HG03575 (cell line): ENCODE measurements around the gene ACTR10.

Experiments used
- ATAC-seq: cut with Tn5 transposase; IDR thresholded peaks from one replicate; pipeline ENCODE4 v1.9.1; 2021; ENCODE audit not compliant: unreplicated experiment, insufficient number of reproducible peaks, low FRiP score; ENCODE audit errors: extremely low read depth

The ACTR10 gene

DNA sequence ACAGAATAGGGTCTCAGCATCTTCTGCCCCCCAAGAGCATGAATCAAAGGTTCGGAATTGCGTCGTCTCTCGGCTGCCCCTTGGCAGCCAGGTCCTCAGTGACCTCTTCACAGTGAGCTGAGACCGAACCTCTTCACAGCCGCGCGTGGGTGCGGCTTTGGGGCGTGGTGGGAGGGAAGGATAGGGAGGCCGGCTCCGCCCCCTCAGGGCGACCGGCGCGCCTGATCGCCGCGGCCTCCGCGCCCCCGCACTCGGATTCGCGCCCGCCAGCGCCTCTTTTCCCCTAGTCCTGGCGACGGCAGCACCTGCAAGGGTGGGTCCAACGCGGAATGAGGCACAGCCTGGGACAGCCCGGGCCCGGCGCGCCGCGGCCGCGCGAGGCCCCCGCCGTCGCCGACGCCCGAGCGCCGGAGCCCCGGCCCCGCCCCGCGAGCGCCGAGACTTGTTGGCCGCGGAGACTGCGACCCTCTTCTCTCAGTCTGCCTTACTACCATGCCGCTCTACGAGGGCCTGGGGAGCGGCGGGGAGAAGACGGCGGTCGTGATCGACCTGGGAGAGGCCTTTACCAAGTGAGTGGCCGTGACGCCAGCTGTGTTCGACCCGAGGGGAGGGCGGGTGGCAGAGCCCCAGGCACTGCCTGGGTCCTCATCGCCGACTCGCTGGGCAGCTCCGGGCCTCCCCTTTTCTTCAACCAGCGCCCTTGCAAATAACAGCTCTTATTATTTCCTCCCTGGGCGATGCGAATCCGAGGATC, at the start of gene ACTR10:
Gene ACTR10 (plus strand): TSS at position 424 of the 754 bp plus-strand sequence. CDS start 69 bp downstream, at position 493.
- peak; percentile 79 for ATAC-seq

- ATAC-seq: no peak
Measured at GRCh38 chr14:58150243-58150805, 49.6 kb upstream of the ACTR10 start.

GRCh38 chr14:58151133-58152013, 48.6 kb upstream of the ACTR10 start:
- ATAC-seq: peak; percentile 13

GRCh38 chr14:58152014-58152857, 47.7 kb upstream of the ACTR10 start, which contains the start of gene ARMH4:
TSS of gene ARMH4 (minus strand) at chr14:58152213. CDS start at chr14:58139358, 12,855 bp downstream.
- peak; percentile 71 for ATAC-seq

GRCh38 chr14:58160561-58160960, 39.4 kb upstream of the ACTR10 start:
- ATAC-seq: no peak

- ATAC-seq: no peak
Measured at GRCh38 chr14:58166005-58166983, 33.7 kb upstream of the ACTR10 start.

- ATAC-seq: no peak
Measured at GRCh38 chr14:58167057-58167456, 32.9 kb upstream of the ACTR10 start.

DNA sequence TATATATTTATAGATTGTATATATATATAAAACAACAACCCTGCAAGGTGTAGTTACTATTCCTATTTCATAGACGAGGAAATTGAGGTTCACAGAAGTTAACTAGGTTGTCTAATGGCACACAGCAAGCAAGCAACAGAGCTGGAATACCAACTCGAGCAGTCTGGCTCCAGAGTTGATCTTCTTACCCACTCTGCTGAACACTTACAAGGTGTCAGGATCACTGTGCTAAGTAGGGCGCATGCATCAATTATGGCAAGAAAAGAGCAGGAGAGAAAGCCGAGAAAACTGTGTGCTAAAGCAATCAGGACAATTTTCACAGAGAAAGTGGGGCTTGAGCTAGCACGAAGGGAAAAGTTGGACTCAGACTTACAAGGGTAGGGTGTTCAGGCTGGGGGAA, 32.1 kb upstream of the ACTR10 start:
- no peak for ATAC-seq

DNA sequence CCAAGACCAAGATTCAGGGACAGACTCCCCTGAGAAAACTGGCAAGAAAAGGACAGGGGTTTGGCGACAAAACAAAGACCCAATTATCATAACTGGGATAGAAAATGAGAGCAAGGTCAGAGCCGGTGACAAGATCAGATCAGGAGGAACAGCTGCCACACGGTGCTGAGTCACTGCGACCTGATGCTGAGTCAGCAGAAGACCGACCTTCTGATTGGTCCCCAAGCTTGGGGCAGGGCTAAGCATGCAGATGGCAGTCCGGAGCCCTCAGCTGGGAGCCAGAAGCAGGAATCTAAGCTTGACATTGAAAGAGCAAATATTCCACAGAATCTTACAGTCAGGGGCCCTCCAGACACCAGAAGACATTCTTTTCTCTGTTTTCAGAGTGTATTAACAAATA, 28.9 kb upstream of the ACTR10 start:
- ATAC-seq: no peak

DNA sequence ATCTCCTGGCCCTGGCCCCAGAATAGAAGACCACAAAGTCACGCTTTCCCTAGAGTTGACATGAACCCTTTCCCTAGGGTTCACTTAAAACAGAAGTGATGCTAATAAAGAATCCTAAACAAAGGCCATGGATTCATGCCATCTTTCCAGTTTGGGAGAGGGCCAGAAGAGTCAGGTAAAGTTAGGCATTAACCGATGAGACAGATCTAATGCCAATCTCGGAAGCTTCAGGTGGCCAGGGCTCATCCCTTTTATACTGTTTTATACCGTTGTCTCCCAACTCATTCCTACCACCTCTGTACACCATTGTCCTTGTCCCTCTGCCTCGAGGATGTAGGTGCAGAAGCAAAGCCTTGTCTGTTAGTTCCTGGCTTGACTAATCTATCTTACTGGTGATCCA, 22.8 kb upstream of the ACTR10 start:
- no peak for ATAC-seq

- ATAC-seq: no peak
Measured at GRCh38 chr14:58189176-58189575, 10.8 kb upstream of the ACTR10 start.

GRCh38 chr14:58191763-58192601, 8.0 kb upstream of the ACTR10 start:
- ATAC-seq: no peak

GRCh38 chr14:58193542-58193941, 6.4 kb upstream of the ACTR10 start:
- ATAC-seq: no peak

DNA sequence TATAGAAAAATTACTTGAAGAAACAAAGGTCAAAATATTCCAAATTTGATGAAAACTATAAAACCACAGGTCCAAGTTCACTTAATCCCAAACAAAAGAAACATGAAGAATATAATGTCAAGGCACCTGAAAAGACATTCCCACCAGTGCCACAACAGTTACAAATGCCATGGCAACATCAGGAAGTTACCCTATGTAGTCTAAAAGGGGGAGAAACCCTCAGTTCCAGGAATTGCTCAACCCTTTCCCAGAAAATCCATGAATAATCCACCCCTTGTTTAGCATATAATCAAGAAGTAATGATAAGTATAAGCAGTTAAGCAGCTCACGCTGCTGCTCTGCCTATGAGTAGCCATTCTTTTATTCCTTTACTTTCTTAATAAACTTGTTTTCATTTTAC, 3.8 kb upstream of the ACTR10 start:
- ATAC-seq: no peak

GRCh38 chr14:58198086-58198485, 1.9 kb upstream of the ACTR10 start:
- no peak for ATAC-seq

DNA sequence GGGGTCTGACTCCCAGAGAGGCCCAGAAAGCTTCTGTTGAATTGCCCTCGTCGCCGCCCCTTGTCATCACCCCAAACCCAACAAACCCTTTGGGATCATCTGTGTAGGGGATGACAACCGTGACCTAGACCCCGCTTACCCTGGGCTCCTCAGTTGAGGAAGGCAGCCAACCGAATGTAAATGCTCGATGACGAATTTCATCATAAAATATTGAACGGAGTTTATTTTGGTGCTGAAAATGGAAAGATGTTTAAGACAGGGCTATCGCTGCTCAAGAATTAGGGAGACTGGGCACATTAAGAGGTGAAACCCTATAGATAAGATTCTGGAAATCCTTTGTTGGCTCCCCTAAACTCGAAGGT, 512 bp downstream of the ACTR10 start:
- ATAC-seq: no peak

GRCh38 chr14:58200846-58201245, 897 bp downstream of the ACTR10 start:
- ATAC-seq: no peak
